ENCODE measurements around the gene THSD7B.

DNA sequence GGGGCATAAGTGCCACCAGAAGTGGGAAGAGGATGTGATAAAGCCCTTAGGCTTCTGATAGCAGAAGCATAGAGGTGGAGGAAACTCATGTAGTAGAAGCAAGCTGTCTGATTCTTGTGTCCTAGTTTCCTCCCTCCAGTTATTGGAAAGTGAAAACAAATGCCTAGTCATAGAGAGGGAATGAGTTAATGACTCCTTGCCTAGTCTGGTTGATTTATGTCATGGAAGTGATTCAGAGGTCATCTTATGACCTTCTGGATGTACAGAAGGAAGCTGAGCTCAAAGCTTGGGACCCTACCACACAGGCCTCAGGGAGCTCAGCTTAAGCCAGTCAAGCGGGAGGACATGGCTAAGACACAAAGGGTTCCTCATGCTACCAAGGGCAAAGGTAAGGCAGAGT is 232.2 kb downstream of the THSD7B start:
- no peak for TF ChIP-seq ZNF263 (CRISPR knock-in tag; IDR thresholded peaks at IDR 0.05; ENCODE audit: borderline replicate concordance)
- TF ChIP-seq, protein P1, sequence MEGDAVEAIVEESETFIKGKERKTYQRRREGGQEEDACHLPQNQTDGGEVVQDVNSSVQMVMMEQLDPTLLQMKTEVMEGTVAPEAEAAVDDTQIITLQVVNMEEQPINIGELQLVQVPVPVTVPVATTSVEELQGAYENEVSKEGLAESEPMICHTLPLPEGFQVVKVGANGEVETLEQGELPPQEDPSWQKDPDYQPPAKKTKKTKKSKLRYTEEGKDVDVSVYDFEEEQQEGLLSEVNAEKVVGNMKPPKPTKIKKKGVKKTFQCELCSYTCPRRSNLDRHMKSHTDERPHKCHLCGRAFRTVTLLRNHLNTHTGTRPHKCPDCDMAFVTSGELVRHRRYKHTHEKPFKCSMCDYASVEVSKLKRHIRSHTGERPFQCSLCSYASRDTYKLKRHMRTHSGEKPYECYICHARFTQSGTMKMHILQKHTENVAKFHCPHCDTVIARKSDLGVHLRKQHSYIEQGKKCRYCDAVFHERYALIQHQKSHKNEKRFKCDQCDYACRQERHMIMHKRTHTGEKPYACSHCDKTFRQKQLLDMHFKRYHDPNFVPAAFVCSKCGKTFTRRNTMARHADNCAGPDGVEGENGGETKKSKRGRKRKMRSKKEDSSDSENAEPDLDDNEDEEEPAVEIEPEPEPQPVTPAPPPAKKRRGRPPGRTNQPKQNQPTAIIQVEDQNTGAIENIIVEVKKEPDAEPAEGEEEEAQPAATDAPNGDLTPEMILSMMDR (IDR thresholded peaks at IDR 0.05 in 2 of 3, conservative IDR thresholded peaks at IDR 0.05 in 1 of 3; ENCODE audit: insufficient read depth in 2 of 3, low read depth in 1 of 3, low read length in 3 of 3): no peak

Data from K562 (cell line).